HEK293T (cell line): ENCODE measurements around the gene CRIM1.

ENCODE experiments used
- ARNT ChIP-seq: fragments of 450-650 bp; IDR thresholded peaks from 2 replicates; pipeline ENCODE4 v1.6.1; 2017; ENCODE audit warnings: mild to moderate bottlenecking
- BHLHE40 ChIP-seq: fragments of 450-650 bp; IDR thresholded peaks from 2 replicates; pipeline ENCODE4 v1.6.1; 2016; ENCODE audit warnings: mild to moderate bottlenecking, moderate library complexity, borderline replicate concordance
- FOXA1 ChIP-seq: fragments of 450-650 bp; IDR thresholded peaks from 2 replicates; pipeline ENCODE4 v1.6.1; 2016; ENCODE audit warnings: mild to moderate bottlenecking
- FOXK2 ChIP-seq: fragments of 450-650 bp; IDR thresholded peaks from 2 replicates; pipeline ENCODE4 v1.6.1; 2016; ENCODE audit warnings: mild to moderate bottlenecking
- FOXM1 ChIP-seq: fragments of 450-650 bp; IDR thresholded peaks from 2 replicates; pipeline ENCODE4 v1.6.1; 2017; ENCODE audit warnings: mild to moderate bottlenecking, borderline replicate concordance
- HDGF ChIP-seq: fragments of 450-650 bp; IDR thresholded peaks from 2 replicates; pipeline ENCODE4 v1.6.1; 2017; ENCODE audit warnings: antibody characterized with exemption, borderline replicate concordance
- L3MBTL2 ChIP-seq: fragments of 450-650 bp; conservative IDR thresholded peaks from 2 replicates; pipeline ENCODE4 v1.6.1; 2016; ENCODE audit warnings: mild to moderate bottlenecking
- NFRKB ChIP-seq: fragments of 450-650 bp; IDR thresholded peaks from 2 replicates; pipeline ENCODE4 v1.6.1; 2016; ENCODE audit warnings: mild to moderate bottlenecking, moderate library complexity
- PKNOX1 ChIP-seq: fragments of 450-650 bp; IDR thresholded peaks from 2 replicates; pipeline ENCODE4 v1.6.1; 2016
- SP1 ChIP-seq: fragments of 450-650 bp; IDR thresholded peaks from 2 replicates; pipeline ENCODE4 v1.6.1; 2017
- SUZ12 ChIP-seq: fragments of 450-650 bp; IDR thresholded peaks from 2 replicates; pipeline ENCODE4 v1.6.1; 2016; ENCODE audit warnings: mild to moderate bottlenecking
- TARDBP ChIP-seq: fragments of 450-650 bp; IDR thresholded peaks from 2 replicates; pipeline ENCODE4 v1.6.1; 2016
- ZNF384 ChIP-seq: fragments of 450-650 bp; IDR thresholded peaks from 2 replicates; pipeline ENCODE4 v1.6.1; 2016

- TF ChIP-seq FOXA1 (no peak), FOXM1 (no peak), SP1 (no peak), ZNF384 (no peak), BHLHE40 (no peak), PKNOX1 (no peak), L3MBTL2 (no peak), SUZ12 (no peak), FOXK2 (no peak), TARDBP (no peak), ARNT (no peak), HDGF (no peak), NFRKB (no peak)
Observed at GRCh38 chr2:36459725-36460137, 104.2 kb downstream of the CRIM1 start.
